CD14-positive monocyte (primary cell): ENCODE data around the gene RAB3C. TPM values are rescaled to one million over a fixed set of nuclear protein-coding genes. Genes with fewer than 3 reads are reported as not detected.

ENCODE experiments used
- DNase-seq, 3 donors: peaks; one replicate each; pipeline ENCODE4 v3.0.0-alpha.2; 2011 to 2022
- H2AFZ ChIP-seq: 2 replicates; pipeline ENCODE4 v1.6.0; 2012; ENCODE audit warnings: mild to moderate bottlenecking, low read depth, low read length, inconsistent platforms; ENCODE audit not compliant: insufficient read depth, poor library complexity, severe bottlenecking
- H3K27ac ChIP-seq, 2 donors: 1 replicate in 1 of 2; 2 replicates in 1 of 2; pipeline ENCODE4 v1.5.1; 2012 to 2013; ENCODE audit warnings: low read length in 2 of 2, control low read depth in 1 of 2, inconsistent platforms in 1 of 2, low read depth in 1 of 2, mild to moderate bottlenecking in 1 of 2
- H3K27me3 ChIP-seq, 2 donors: one replicate each; pipeline versions ENCODE4 v1.6.0 to v1.6.1; 2011 to 2013; ENCODE audit warnings: low read length in 2 of 2; ENCODE audit not compliant: control insufficient read depth in 2 of 2, insufficient read depth in 2 of 2
- H3K36me3 ChIP-seq, 2 donors: replicated peaks in 1 of 2; 1 replicate in 1 of 2; 2 replicates in 1 of 2; pipeline versions ENCODE4 v1.5.1 to v1.6.1; 2012 to 2013; ENCODE audit warnings: low read length in 2 of 2, control low read depth in 1 of 2, inconsistent platforms in 1 of 2, mild to moderate bottlenecking in 1 of 2; ENCODE audit not compliant: insufficient read depth in 2 of 2, control insufficient read depth in 1 of 2
- H3K4me1 ChIP-seq, 2 donors: 1 replicate in 1 of 2; 2 replicates in 1 of 2; pipeline versions ENCODE4 v1.5.1 to v1.6.1; 2012 to 2013; ENCODE audit warnings: low read length in 2 of 2, control low read depth in 1 of 2, inconsistent platforms in 1 of 2, mild to moderate bottlenecking in 1 of 2, moderate library complexity in 1 of 2; ENCODE audit not compliant: insufficient read depth in 2 of 2, control insufficient read depth in 1 of 2
- H3K4me2 ChIP-seq: replicated peaks from 2 replicates; pipeline ENCODE3; 2012; ENCODE audit warnings: low read length, moderate library complexity, mild to moderate bottlenecking; ENCODE audit not compliant: poor library complexity, severe bottlenecking; ENCODE audit errors: extremely low read depth
- H3K4me3 ChIP-seq, 3 experiments: fragments of 200-600 bp in 1 of 3; sonication (generic) in 1 of 3; replicated peaks in 1 of 3; 1 replicate in 2 of 3; 2 replicates in 1 of 3; pipeline ENCODE4 v1.5.1; 2011 to 2013; ENCODE audit warnings: low read length in 3 of 3, mild to moderate bottlenecking in 3 of 3, control low read depth in 2 of 3, low read depth in 2 of 3, inconsistent platforms in 1 of 3, moderate library complexity in 1 of 3
- H3K79me2 ChIP-seq: 2 replicates; pipeline ENCODE4 v1.6.0; 2012; ENCODE audit warnings: mild to moderate bottlenecking, control low read depth, inconsistent platforms, low read length, moderate library complexity; ENCODE audit not compliant: insufficient read depth
- H3K9ac ChIP-seq: 2 replicates; pipeline ENCODE4 v1.6.0; 2017; ENCODE audit warnings: low read length, mild to moderate bottlenecking; ENCODE audit not compliant: insufficient read depth, poor library complexity, severe bottlenecking
- H3K9me3 ChIP-seq, 2 donors: replicated peaks in 1 of 2; 1 replicate in 1 of 2; 2 replicates in 1 of 2; pipeline versions ENCODE4 v1.5.1 to v1.6.1; 2012 to 2013; ENCODE audit warnings: low read length in 2 of 2, control low read depth in 1 of 2; ENCODE audit not compliant: control insufficient read depth in 1 of 2, insufficient read depth in 1 of 2
- H4K20me1 ChIP-seq: 2 replicates; pipeline ENCODE4 v1.6.0; 2012; ENCODE audit warnings: mild to moderate bottlenecking, low read length, control low read depth, moderate library complexity; ENCODE audit not compliant: insufficient read depth
- H3K27ac Mint-ChIP-seq, 7 donors: one replicate each; pipeline ENCODE4 v1.8.0; 2020; ENCODE audit warnings: mild to moderate bottlenecking in 7 of 7, mixed read lengths in 7 of 7, moderate library complexity in 6 of 7, inconsistent platforms in 2 of 7
- H3K27me3 Mint-ChIP-seq, 3 donors: one replicate each; pipeline ENCODE4 v1.8.0; 2021 to 2022; ENCODE audit warnings: low read depth in 3 of 3, mild to moderate bottlenecking in 3 of 3, mixed read lengths in 3 of 3, moderate library complexity in 3 of 3, inconsistent platforms in 1 of 3
- H3K36me3 Mint-ChIP-seq, 2 donors: one replicate each; pipeline ENCODE4 v1.8.0; 2020; ENCODE audit warnings: mixed read lengths in 2 of 2, inconsistent platforms in 1 of 2, mild to moderate bottlenecking in 1 of 2
- H3K4me1 Mint-ChIP-seq: one replicate; pipeline ENCODE4 v1.8.0; 2020; ENCODE audit warnings: mild to moderate bottlenecking, mixed read lengths
- H3K4me3 Mint-ChIP-seq, 2 donors: one replicate each; pipeline ENCODE4 v1.8.0; 2020; ENCODE audit warnings: mild to moderate bottlenecking in 2 of 2, mixed read lengths in 2 of 2, moderate library complexity in 1 of 2
- H3K9me3 Mint-ChIP-seq, 7 donors: one replicate each; pipeline ENCODE4 v1.8.0; 2020 to 2022; ENCODE audit warnings: mixed read lengths in 7 of 7, mild to moderate bottlenecking in 6 of 7, moderate library complexity in 6 of 7, inconsistent platforms in 2 of 7
- WGBS: methylation state at CpG from one replicate; pipeline ENCODE4 v1.1.5; 2013; ENCODE audit warnings: missing lambda C conversion rate; ENCODE audit not compliant: insufficient coverage; 5-methylcytosine and 5-hydroxymethylcytosine counted together
- intact Hi-C, 2 donors: fragments of 100-400 bp; cut with micrococcal nuclease; formaldehyde crosslinking; loops; one replicate each; pipeline versions ENCODE4 v1.15.0 to v1.15.1; 2023
- polyA plus RNA-seq, 3 donors: library from polyadenylated mRNA; depleted of rRNA in 1 of 3; unstranded in 2 of 3; stranded (reverse) in 1 of 3; fragments of 300-500 nt in 2 of 3; fragments of >200 nt in 1 of 3; fragmentation: Illumina TruSeq in 2 of 3; gene quantifications; 1 replicate in 2 of 3; 2 replicates in 1 of 3; pipeline ENCODE4 v1.2.3, GENCODE V29; 2012 to 2021
- TF ChIP-seq, protein P1 (sequence below): fragments of 200-600 bp; IDR thresholded peaks from one replicate; pipeline ENCODE4 v1.8.0; 2022; ENCODE audit warnings: antibody characterized with exemption, mild to moderate bottlenecking

The RAB3C gene
- polyA plus RNA-seq, 3 donors = under 0.01 to 0.81 TPM; not detected in 1

DNA sequence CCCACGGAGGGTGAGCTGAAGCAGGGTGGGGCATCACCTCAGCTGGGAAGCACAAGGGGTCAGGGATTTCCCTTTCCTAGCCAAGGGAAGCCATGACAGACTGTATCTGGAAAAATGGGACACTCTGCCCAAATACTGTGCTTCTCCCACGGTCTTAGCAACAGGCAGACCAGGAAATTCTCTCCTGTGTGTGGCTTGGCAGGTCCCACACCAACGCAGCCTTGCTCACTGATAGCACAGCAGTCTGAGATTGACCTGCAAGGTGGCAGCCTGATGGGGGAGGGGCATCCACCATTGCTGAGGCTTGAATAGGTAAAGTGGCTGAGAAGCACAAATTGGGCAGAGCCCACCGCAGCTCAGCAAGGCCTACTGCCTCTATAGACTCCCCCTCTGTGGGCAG, 23.2 kb downstream of the RAB3C start:
- H3K9me3 ChIP-seq = peaks cover 6 to 28% of the 10 kb centered on the region in 2 donors
- H3K4me3 ChIP-seq = no peak overlapping the region
- TF ChIP-seq, protein P1, sequence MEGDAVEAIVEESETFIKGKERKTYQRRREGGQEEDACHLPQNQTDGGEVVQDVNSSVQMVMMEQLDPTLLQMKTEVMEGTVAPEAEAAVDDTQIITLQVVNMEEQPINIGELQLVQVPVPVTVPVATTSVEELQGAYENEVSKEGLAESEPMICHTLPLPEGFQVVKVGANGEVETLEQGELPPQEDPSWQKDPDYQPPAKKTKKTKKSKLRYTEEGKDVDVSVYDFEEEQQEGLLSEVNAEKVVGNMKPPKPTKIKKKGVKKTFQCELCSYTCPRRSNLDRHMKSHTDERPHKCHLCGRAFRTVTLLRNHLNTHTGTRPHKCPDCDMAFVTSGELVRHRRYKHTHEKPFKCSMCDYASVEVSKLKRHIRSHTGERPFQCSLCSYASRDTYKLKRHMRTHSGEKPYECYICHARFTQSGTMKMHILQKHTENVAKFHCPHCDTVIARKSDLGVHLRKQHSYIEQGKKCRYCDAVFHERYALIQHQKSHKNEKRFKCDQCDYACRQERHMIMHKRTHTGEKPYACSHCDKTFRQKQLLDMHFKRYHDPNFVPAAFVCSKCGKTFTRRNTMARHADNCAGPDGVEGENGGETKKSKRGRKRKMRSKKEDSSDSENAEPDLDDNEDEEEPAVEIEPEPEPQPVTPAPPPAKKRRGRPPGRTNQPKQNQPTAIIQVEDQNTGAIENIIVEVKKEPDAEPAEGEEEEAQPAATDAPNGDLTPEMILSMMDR = no peak
- intact Hi-C loops = no loop called here
- no peak overlapping the region for H3K4me3 Mint-ChIP-seq
- no peak overlapping the region for H2AFZ ChIP-seq
- H3K27ac Mint-ChIP-seq = peak overlapping the region in 1 of 7 donors; percentile 8
- no peak overlapping the region for H3K4me2 ChIP-seq
- DNase-seq = no peak
- WGBS = 50% methylated on average over 2 of the region's 4 CpGs
- no peak overlapping the region for H3K9ac ChIP-seq
- no peaks in the 10 kb centered on the region for H3K36me3 ChIP-seq
- H3K36me3 Mint-ChIP-seq = no peaks in the 10 kb centered on the region
- H3K27me3 Mint-ChIP-seq = peaks cover 0 to 3% (median 1%) of the 10 kb centered on the region in 3 donors
- H4K20me1 ChIP-seq = no peaks in the 10 kb centered on the region
- H3K4me1 Mint-ChIP-seq = no peaks in the 10 kb centered on the region
- H3K4me1 ChIP-seq = no peaks in the 10 kb centered on the region
- no peaks in the 10 kb centered on the region for H3K79me2 ChIP-seq
- no peaks in the 10 kb centered on the region for H3K27me3 ChIP-seq
- H3K9me3 Mint-ChIP-seq = peaks cover 19 to 52% (median 33%) of the 10 kb centered on the region in 7 donors
- no peak overlapping the region for H3K27ac ChIP-seq

GRCh38 chr5:58615972-58616371, 33.1 kb downstream of the RAB3C start:
- Histone ChIP-seq H3K79me2 (no peaks in the 10 kb centered on the region), H3K9me3 (no peaks in the 10 kb centered on the region), H3K36me3 (no peaks in the 10 kb centered on the region), H3K27me3 (no peaks in the 10 kb centered on the region), H3K27ac (no peak overlapping the region), H2AFZ (no peak overlapping the region), H3K4me1 (no peaks in the 10 kb centered on the region), H3K4me3 (no peak overlapping the region), H4K20me1 (no peaks in the 10 kb centered on the region), H3K4me2 (no peak overlapping the region), H3K9ac (no peak overlapping the region)
- intact Hi-C loops = no loop called here
- H3K36me3 Mint-ChIP-seq = no peaks in the 10 kb centered on the region
- peaks cover 0 to 2% (median 0%) of the 10 kb centered on the region in 3 donors for H3K27me3 Mint-ChIP-seq
- TF ChIP-seq, protein P1 = no peak
- H3K9me3 Mint-ChIP-seq = peaks cover 0 to 2% (median 1%) of the 10 kb centered on the region in 7 donors
- H3K4me1 Mint-ChIP-seq = peaks cover 3% of the 10 kb centered on the region
- no peak overlapping the region for H3K4me3 Mint-ChIP-seq
- peak overlapping the region in 1 of 7 donors; percentile 23 for H3K27ac Mint-ChIP-seq
- DNase-seq = no peak
